ENCODE results near the gene PROK1. TPM values are rescaled to one million over a fixed set of nuclear protein-coding genes. Genes with fewer than 3 reads are reported as not detected.

PROK1 gene
- total and polyA plus RNA-seq, 2 of the 13 experiments (the other 11 are each of a cell fraction or from before 2014, with no cell fraction given), result 0.07 TPM; not detected in 1

GRCh38 chr1:110477967-110478640 lies 27.2 kb downstream of the PROK1 start:
- no peak overlapping the region for H3K4me2 ChIP-seq (ENCODE audit: low read depth, low read length)

GRCh38 chr1:110478886-110479285 lies 27.9 kb downstream of the PROK1 start:
- CTCF ChIA-PET (ENCODE audit: low intra/inter-chr PET ratio, low total read pairs), result no interaction called here
- FAIRE-seq, result no peak
- Histone ChIP-seq H4K20me1 (ENCODE audit: insufficient read depth, low read length) (no peaks in the 10 kb centered on the region), H3K36me3 (replicated peaks in 1 of 2; ENCODE audit: control insufficient read depth in 1 of 2, insufficient read depth in 2 of 2, low read length in 2 of 2) (no peaks in the 10 kb centered on the region), H3K27me3 (ENCODE audit: control insufficient read depth in 1 of 2, insufficient read depth in 2 of 2, low read length in 2 of 2) (no peaks in the 10 kb centered on the region; a peak in 1 of 5 replicates), H3K9ac (ENCODE audit: insufficient read depth, low read depth, low read length) (no peak overlapping the region), H3K4me1 (ENCODE audit: insufficient read depth, low read length) (no peaks in the 10 kb centered on the region), H3K4me3 (replicated peaks in 1 of 3; ENCODE audit: insufficient read depth in 1 of 3, low read depth in 2 of 3, low read length in 3 of 3) (no peak overlapping the region), H3K9me3 (ENCODE audit: low read length) (no peaks in the 10 kb centered on the region), H3K27ac (ENCODE audit: extremely low read length, insufficient read depth, low read length) (no peak overlapping the region), H2AFZ (ENCODE audit: low read length) (no peak overlapping the region), H3K79me2 (ENCODE audit: insufficient read depth, low read length) (no peaks in the 10 kb centered on the region), H3K4me2 (ENCODE audit: low read depth, low read length) (no peak overlapping the region)
- POLR2A ChIA-PET, result no interaction called here
- BruUV-seq (replicated peaks), result no TSS peak
- 73% methylated on average over 8 of the region's 8 CpGs for WGBS (ENCODE audit: low lambda C conversion rate)
- no peak for DNase-seq (ENCODE audit: low spot score)
- no peak for ATAC-seq
- in situ Hi-C loops (cut with HindIII; ENCODE audit: extremely low pct_ligation_motif_present, low pct_unique_long_range_greater_than_20kb), result no loop called here
- intact Hi-C loops (cut with micrococcal nuclease; ENCODE audit: unreplicated experiment), result no loop called here
- TF ChIP-seq GATAD1 (CRISPR knock-in tag; IDR thresholded peaks at IDR 0.05), result no peak
- no peak for TF ChIP-seq ZNF430 (CRISPR knock-in tag; IDR thresholded peaks at IDR 0.05)
- no peak for TF ChIP-seq TCF12 (IDR thresholded peaks at IDR 0.05)
- no peak for TF ChIP-seq TCF12 (CRISPR knock-in tag; IDR thresholded peaks at IDR 0.05)
- TF ChIP-seq TAF1 (CRISPR knock-in tag; IDR thresholded peaks at IDR 0.05), result no peak
- TF ChIP-seq HINFP (CRISPR knock-in tag; IDR thresholded peaks at IDR 0.05; ENCODE audit: low read depth), result no peak
- no peak for TF ChIP-seq HDAC1 (CRISPR knock-in tag; IDR thresholded peaks at IDR 0.05)
- TF ChIP-seq EHMT2 (IDR thresholded peaks at IDR 0.05; ENCODE audit: borderline replicate concordance, low read depth, low read length), result no peak

More at GRCh38 chr1:110477967-110478640, 27.2 kb downstream of the PROK1 start:
- Histone ChIP-seq H3K4me1 (ENCODE audit: insufficient read depth, low read length) (no peaks in the 10 kb centered on the region), H3K27me3 (ENCODE audit: control insufficient read depth in 1 of 2, insufficient read depth in 2 of 2, low read length in 2 of 2) (no peaks in the 10 kb centered on the region; a peak in 1 of 5 replicates), H3K4me3 (replicated peaks in 1 of 3; ENCODE audit: insufficient read depth in 1 of 3, low read depth in 2 of 3, low read length in 3 of 3) (no peak overlapping the region), H3K36me3 (replicated peaks in 1 of 2; ENCODE audit: control insufficient read depth in 1 of 2, insufficient read depth in 2 of 2, low read length in 2 of 2) (no peaks in the 10 kb centered on the region), H3K27ac (ENCODE audit: extremely low read length, insufficient read depth, low read length) (no peak overlapping the region), H3K9me3 (ENCODE audit: low read length) (no peaks in the 10 kb centered on the region), H3K9ac (ENCODE audit: insufficient read depth, low read depth, low read length) (no peak overlapping the region), H2AFZ (ENCODE audit: low read length) (no peak overlapping the region), H3K79me2 (ENCODE audit: insufficient read depth, low read length) (no peaks in the 10 kb centered on the region), H4K20me1 (ENCODE audit: insufficient read depth, low read length) (no peaks in the 10 kb centered on the region)
- TF ChIP-seq CREBL2 (CRISPR knock-in tag; IDR thresholded peaks at IDR 0.05; ENCODE audit: borderline replicate concordance), result no peak
- TF ChIP-seq PRMT3 (CRISPR knock-in tag; IDR thresholded peaks at IDR 0.05; ENCODE audit: borderline replicate concordance, low read depth), result no peak
- TF ChIP-seq TGIF2 (CRISPR knock-in tag; IDR thresholded peaks at IDR 0.05), result no peak
- POLR2A ChIA-PET, result no interaction called here
- no TSS peak for BruUV-seq (replicated peaks)
- no peak for DNase-seq (ENCODE audit: low spot score)
- FAIRE-seq, result no peak
- CTCF ChIA-PET (ENCODE audit: low intra/inter-chr PET ratio, low total read pairs), result no interaction called here
- ATAC-seq, result no peak
- in situ Hi-C loops (cut with HindIII; ENCODE audit: extremely low pct_ligation_motif_present, low pct_unique_long_range_greater_than_20kb), result no loop called here
- intact Hi-C loops (cut with micrococcal nuclease; ENCODE audit: unreplicated experiment), result no loop called here
- 8% methylated on average over 3 of the region's 3 CpGs for WGBS (ENCODE audit: low lambda C conversion rate)
